RWPE1 (cell line): ENCODE measurements around the gene SLC9A1.
A peak's percentile ranks its signal among the peaks of the same experiment; 100 is the strongest.
"Not testable (repeated sequence)": the region's sequence is repeated elsewhere in the genome, so short reads cannot be mapped to it uniquely, and the experiment has no call there.

Source experiments
- CTCF ChIA-PET: fragments of 350-600 bp; sonication (Branson Sonifier 250); formaldehyde crosslinking; extraction: SDS; loops from one replicate; lab custom pipeline; 2021; lab: Yijun Ruan, JAX
- POLR2A ChIA-PET: fragments of 400-600 bp; formaldehyde crosslinking; extraction: SDS; loops from one replicate; lab custom pipeline; 2020; ENCODE audit warnings: antibody characterized with exemption; ENCODE audit not compliant: low non-redundant PET; lab: Yijun Ruan, JAX
- DNase-seq: peaks from one replicate; pipeline ENCODE4 v3.0.0; 2012; ENCODE audit warnings: low spot score
- H3K27ac ChIP-seq: fragments of 450-650 bp; 2 replicates; pipeline ENCODE4 v1.5.1; 2017
- TF ChIP-seq, protein P1 (sequence below): fragments of 450-650 bp; conservative IDR thresholded peaks from 2 replicates; pipeline ENCODE4 v1.5.1; 2017; ENCODE audit warnings: low read depth, mild to moderate bottlenecking

SLC9A1 gene

DNA sequence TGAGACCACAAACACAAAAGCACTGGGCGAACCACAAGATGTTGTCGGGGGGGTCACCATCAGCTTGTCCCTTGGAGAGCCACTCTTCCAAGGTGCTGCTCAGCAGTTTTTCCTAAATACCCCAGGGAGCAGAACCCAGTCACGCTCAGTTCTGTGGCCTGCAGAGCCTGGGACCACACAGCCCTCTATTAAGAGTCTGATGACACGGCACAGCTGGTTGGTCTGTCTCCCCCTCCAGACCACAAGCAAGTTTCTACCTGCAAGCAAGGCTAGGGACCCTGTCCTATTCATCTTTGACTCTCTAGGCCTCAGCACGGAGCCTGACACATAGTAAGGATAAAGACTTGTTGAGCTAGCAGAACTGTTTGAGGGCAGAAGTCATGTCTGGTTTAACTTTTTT, 28.5 kb downstream of the SLC9A1 start:
- H3K27ac ChIP-seq: peak overlapping the region; percentile 42; the same call in 1 of the 2 replicates
- DNase-seq: no peak
- CTCF ChIA-PET: interaction anchor here (0.8 kb wide), 1 partner anchor 28 kb away, joined by 3 read pairs; the partner anchor contains the start of gene SLC9A1

DNA sequence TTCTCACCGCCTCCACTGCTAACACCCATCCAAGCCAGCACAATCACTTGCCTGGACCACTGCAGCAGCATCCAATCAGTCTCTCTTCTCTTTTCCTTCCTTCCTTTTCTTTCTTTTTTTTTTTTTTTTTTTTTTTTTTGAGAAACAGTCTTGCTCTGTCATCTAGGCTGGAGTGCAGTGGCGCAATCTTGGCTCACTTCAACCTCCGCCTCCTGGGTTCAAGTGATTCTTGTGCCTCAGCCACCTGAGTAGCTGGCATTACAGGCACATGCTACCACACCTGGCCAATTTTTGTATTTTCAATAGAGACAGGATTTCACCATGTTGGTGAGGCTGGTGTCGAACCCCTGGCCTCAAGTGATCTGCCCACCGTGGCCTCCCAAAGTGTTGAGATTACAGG, 29.8 kb downstream of the SLC9A1 start:
- POLR2A ChIA-PET, DNase-seq: not testable (repeated sequence)
- H3K27ac ChIP-seq: peak overlapping the region; percentile 42
- CTCF ChIA-PET: interaction anchor here (0.6 kb wide), 1 partner anchor 1202 kb away, joined by 3 read pairs; no protein-coding TSS in a partner anchor

More for the DNA sequence above, 28.5 kb downstream of the SLC9A1 start:
- TF ChIP-seq, protein P1, sequence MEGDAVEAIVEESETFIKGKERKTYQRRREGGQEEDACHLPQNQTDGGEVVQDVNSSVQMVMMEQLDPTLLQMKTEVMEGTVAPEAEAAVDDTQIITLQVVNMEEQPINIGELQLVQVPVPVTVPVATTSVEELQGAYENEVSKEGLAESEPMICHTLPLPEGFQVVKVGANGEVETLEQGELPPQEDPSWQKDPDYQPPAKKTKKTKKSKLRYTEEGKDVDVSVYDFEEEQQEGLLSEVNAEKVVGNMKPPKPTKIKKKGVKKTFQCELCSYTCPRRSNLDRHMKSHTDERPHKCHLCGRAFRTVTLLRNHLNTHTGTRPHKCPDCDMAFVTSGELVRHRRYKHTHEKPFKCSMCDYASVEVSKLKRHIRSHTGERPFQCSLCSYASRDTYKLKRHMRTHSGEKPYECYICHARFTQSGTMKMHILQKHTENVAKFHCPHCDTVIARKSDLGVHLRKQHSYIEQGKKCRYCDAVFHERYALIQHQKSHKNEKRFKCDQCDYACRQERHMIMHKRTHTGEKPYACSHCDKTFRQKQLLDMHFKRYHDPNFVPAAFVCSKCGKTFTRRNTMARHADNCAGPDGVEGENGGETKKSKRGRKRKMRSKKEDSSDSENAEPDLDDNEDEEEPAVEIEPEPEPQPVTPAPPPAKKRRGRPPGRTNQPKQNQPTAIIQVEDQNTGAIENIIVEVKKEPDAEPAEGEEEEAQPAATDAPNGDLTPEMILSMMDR: no peak
- POLR2A ChIA-PET: no interaction called here

DNA sequence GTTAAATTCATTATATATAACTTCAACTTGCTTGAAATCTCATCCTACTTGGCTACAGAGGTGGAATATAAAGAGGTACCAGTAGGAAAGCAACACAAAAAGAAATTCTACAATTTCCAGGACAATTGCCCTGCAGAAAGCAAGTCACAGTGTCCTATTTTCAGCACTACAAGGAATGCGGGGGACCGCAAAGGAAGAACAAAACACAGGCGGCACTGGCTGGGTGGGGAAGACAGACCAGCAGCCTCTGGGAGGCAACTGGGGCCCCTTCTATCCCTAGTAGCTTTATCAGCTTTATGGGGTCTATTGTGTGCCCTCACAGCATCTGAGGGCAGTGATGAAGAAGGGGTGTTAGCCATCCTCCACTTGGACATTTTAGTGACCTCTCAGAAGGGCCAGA, 30.5 kb downstream of the SLC9A1 start:
- ChIA-PET CTCF (interaction anchor here (0.6 to 1.2 kb wide), 2 partner anchors 78 to 1203 kb away, joined by 3 read pairs; no protein-coding TSS in a partner anchor), POLR2A (no interaction called here)
- DNase-seq: no peak
- TF ChIP-seq, protein P1: no peak
- H3K27ac ChIP-seq: peak overlapping the region; percentile 42

DNA sequence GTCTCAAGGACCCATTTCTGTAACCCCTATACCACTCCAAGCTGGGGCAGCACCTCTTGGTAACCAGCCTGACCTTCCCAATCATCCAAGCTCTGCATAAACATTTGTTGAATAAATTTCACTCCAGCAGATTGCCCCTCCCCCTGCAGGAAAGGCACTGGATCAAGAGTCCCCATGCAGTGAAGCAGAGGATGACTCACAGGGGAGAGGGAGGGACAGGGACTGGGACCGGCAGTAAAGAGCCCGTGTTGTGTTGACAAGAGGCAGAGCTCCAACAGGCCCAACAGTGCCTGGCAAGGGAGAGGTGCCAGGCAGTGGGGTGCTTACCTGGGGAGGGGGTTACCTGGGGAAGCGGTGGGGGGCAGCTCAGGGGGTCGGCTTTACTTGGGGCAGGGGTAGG, 32.3 kb downstream of the SLC9A1 start:
- POLR2A ChIA-PET: interaction anchor here (0.6 kb wide), 1 partner anchor 11 kb away, joined by 5 read pairs; no protein-coding TSS in a partner anchor
- DNase-seq: peak; percentile 49
- CTCF ChIA-PET: interaction anchor here (0.6 to 1.0 kb wide), 2 partner anchors 31 to 78 kb away, joined by 3 to 5 read pairs; no protein-coding TSS in a partner anchor
- TF ChIP-seq, protein P1: no peak
- peak overlapping the region; percentile 73 for H3K27ac ChIP-seq

DNA sequence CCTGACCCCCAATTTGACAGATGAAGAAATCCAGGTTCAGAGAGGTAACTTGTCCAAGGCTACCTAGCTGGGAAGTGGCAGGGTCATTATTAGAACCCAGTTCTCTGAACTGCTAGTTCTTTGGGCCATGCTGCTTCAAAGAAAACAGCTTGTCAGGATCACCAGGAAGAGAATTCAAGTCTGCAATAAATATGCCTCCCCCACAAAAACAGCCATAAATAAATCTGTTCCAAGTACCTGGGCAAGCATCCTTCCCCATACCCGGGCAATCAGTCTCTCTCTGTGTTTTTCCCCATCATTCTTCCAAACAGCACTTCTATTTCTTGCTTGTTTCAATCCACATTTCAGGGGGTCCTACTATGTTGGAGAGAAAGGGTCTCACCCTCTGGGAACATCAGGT, 34.1 kb downstream of the SLC9A1 start:
- H3K27ac ChIP-seq: no peak overlapping the region
- TF ChIP-seq, protein P1: no peak
- DNase-seq: no peak
- ChIA-PET POLR2A (no interaction called here), CTCF (no interaction called here)

DNA sequence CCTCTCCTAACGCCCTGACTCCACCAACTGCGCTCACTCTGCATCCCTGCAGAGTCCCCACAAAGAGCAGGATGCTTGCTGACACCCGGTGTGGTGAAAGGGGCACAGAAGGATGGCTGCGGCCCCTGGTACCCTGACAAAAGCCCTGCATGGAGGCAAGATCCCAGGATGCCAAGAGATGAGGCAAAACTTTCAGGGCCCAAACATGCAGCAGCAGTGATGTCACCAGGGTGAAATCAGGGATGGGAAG, 36.6 kb downstream of the SLC9A1 start:
- POLR2A ChIA-PET: no interaction called here
- peak overlapping the region; percentile 61 for H3K27ac ChIP-seq
- CTCF ChIA-PET: interaction anchor here (0.9 kb wide), 2 partner anchors 36 to 120 kb away, joined by 3 read pairs; partner anchors contain the start of gene SLC9A1
- TF ChIP-seq, protein P1: no peak
- no peak for DNase-seq

DNA sequence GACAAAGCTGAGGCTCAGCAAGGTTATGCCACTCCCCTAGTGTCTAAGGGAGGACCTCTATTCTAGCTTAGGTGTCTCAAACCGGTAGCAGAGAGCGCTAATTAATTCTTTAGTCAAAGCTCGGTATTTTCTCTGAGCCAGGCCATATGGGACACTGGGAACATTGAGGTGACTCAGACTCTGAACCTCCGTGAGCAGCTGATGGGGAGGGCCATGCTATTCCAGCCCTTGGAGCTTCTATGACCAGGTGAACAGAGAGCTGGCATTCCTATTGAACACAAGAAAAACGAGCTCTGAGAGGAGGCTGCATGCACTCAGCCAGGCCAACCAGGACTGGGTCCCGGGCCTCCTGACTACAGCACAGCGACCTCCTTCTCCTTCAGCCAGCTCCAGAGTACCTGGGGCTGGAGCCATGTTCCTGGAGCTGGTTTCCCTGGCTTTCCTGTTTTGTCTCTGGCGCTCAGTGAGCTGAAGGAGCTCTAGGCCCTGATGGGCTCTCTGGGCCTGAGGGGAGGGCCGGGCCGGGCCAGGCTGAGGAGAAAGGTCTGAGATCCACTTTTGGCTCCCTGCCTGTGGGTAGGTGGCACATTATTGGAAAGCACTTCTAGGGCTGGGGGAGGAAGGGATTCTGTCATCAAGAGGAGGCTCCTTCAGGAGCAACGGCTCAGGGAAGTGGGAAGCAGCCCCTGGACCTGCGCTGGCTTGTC, 37.0 kb downstream of the SLC9A1 start:
- TF ChIP-seq, protein P1: no peak
- DNase-seq: no peak
- CTCF ChIA-PET: interaction anchor here (0.9 kb wide), 2 partner anchors 37 to 120 kb away, joined by 3 read pairs; partner anchors contain the start of gene SLC9A1
- peak overlapping the region; percentile 61 for H3K27ac ChIP-seq
- POLR2A ChIA-PET: interaction anchor here (0.9 kb wide), 1 partner anchor 37 kb away, joined by 3 read pairs; the partner anchor contains the start of gene SLC9A1
